ENCODE results near the gene CYYR1.
"Not testable (repeated sequence)": the region's sequence is repeated elsewhere in the genome, so short reads cannot be mapped to it uniquely, and the experiment has no call there.

Gene CYYR1

GRCh38 chr21:26461500-26461899 lies 111.6 kb downstream of the CYYR1 start:
- no peak for DNase-seq (ENCODE audit: extremely low read depth, low read depth)
- TF ChIP-seq CTCF (IDR thresholded peaks at IDR 0.05; ENCODE audit: low read depth, low read length, missing control alignments), result no peak
- no peak overlapping the region for H3K4me3 ChIP-seq (replicated peaks; ENCODE audit: low read depth, low read length)

- H3K4me3 ChIP-seq (replicated peaks; ENCODE audit: low read depth, low read length), result no peak overlapping the region
- TF ChIP-seq CTCF (IDR thresholded peaks at IDR 0.05; ENCODE audit: low read depth, low read length, missing control alignments), result no peak
- no peak for DNase-seq (ENCODE audit: extremely low read depth, low read depth)
Observed at GRCh38 chr21:26460621-26461020, 112.5 kb downstream of the CYYR1 start.

GRCh38 chr21:26458854-26459253 lies 114.2 kb downstream of the CYYR1 start:
- not testable (repeated sequence) for H3K4me3 ChIP-seq (replicated peaks; ENCODE audit: low read depth, low read length); DNase-seq (ENCODE audit: extremely low read depth, low read depth)

GRCh38 chr21:26457817-26458216 lies 115.3 kb downstream of the CYYR1 start:
- no peak for DNase-seq (ENCODE audit: extremely low read depth, low read depth)
- no peak for TF ChIP-seq CTCF (IDR thresholded peaks at IDR 0.05; ENCODE audit: low read depth, low read length, missing control alignments)
- H3K4me3 ChIP-seq (replicated peaks; ENCODE audit: low read depth, low read length), result no peak overlapping the region

- no peak for TF ChIP-seq CTCF (IDR thresholded peaks at IDR 0.05; ENCODE audit: low read depth, low read length, missing control alignments)
- no peak for DNase-seq (ENCODE audit: extremely low read depth, low read depth)
- no peak overlapping the region for H3K4me3 ChIP-seq (replicated peaks; ENCODE audit: low read depth, low read length)
Observed at GRCh38 chr21:26453267-26453666, 119.8 kb downstream of the CYYR1 start.

GRCh38 chr21:26451081-26451740 lies 121.9 kb downstream of the CYYR1 start:
- H3K4me3 ChIP-seq (replicated peaks; ENCODE audit: low read depth, low read length), result no peak overlapping the region
- DNase-seq (ENCODE audit: extremely low read depth, low read depth), result no peak
- no peak for TF ChIP-seq CTCF (IDR thresholded peaks at IDR 0.05; ENCODE audit: low read depth, low read length, missing control alignments)

- TF ChIP-seq CTCF (IDR thresholded peaks at IDR 0.05; ENCODE audit: low read depth, low read length, missing control alignments), result no peak
- DNase-seq (ENCODE audit: extremely low read depth, low read depth), result no peak
- H3K4me3 ChIP-seq (replicated peaks; ENCODE audit: low read depth, low read length), result no peak overlapping the region
Observed at GRCh38 chr21:26449161-26449560, 123.9 kb downstream of the CYYR1 start.
